VCaP (cell line): ENCODE data around the gene PPM1E.

ENCODE experiments used
- H3K27ac ChIP-seq: fragments of 450-650 bp; 2 replicates; pipeline ENCODE4 v1.5.1; 2017
- TF ChIP-seq, protein P1 (sequence below): fragments of 450-650 bp; conservative IDR thresholded peaks from 2 replicates; pipeline ENCODE4 v1.5.1; 2017; ENCODE audit warnings: mild to moderate bottlenecking, moderate library complexity

Gene PPM1E

GRCh38 chr17:58806046-58806445 is 50.4 kb downstream of the PPM1E start:
- no peak overlapping the region for H3K27ac ChIP-seq
- TF ChIP-seq, protein P1, sequence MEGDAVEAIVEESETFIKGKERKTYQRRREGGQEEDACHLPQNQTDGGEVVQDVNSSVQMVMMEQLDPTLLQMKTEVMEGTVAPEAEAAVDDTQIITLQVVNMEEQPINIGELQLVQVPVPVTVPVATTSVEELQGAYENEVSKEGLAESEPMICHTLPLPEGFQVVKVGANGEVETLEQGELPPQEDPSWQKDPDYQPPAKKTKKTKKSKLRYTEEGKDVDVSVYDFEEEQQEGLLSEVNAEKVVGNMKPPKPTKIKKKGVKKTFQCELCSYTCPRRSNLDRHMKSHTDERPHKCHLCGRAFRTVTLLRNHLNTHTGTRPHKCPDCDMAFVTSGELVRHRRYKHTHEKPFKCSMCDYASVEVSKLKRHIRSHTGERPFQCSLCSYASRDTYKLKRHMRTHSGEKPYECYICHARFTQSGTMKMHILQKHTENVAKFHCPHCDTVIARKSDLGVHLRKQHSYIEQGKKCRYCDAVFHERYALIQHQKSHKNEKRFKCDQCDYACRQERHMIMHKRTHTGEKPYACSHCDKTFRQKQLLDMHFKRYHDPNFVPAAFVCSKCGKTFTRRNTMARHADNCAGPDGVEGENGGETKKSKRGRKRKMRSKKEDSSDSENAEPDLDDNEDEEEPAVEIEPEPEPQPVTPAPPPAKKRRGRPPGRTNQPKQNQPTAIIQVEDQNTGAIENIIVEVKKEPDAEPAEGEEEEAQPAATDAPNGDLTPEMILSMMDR = no peak

DNA sequence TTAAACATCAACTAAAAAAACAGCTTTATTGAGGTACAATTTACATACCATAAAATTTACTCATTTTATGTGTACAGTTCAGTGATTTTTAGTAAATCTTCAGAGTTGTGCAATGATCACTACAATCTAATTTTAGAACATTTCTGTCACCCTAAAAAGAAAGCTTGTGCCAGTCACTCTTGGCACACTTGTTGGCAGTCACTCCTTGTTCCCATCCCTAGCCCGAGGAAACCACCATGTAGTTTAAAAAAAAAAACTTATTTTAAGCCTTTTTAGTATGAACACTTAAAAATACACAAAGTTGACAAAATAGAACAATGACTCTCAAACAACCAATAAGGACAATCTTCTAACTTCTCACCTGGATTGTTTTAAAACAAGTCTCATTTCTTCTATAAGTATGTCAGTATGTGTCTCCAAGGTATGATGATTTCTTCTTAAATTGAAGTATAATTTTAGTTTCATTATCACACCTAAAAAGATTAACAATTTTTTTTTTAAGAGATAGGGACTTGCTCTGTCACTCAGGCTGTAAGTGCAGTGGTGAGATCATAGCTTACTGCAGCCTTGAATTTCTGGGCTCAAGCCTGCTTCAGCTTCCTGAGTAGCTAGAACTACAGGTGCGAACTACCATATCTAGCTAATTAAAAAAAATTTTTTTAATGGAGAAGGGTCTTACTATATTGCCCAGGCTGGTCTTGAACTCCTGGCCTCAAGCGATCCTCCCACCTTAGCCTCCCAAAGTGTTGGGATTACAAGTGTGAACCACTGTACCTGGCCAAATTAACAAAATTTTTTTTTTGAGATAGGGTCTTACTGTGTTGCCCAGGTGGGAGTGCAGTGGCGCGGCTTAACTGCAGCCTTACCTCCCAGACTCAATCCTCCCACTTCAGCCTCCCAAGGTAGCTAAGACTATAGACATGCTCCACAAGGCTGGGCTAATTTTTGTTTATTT is 53.2 kb downstream of the PPM1E start:
- H3K27ac ChIP-seq = no peak overlapping the region
- TF ChIP-seq, protein P1 = no peak

DNA sequence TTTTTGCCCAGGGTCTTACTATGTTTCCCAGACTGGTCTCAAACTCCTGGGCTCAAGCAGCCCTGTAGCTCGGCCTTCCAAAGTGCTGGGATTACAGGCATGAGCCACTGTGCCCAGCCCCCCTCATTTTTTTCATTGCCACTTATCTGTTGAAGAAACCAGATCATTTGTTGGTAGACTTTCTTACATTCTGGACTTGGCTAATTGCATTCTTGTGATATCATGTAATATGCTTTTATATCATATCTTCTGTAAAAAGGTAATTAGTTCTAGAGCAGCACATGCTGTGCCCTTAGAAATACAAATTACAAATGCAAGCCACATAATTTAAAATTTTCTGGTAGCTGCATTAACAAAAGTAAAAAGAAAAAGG is 53.9 kb downstream of the PPM1E start:
- no peak overlapping the region for H3K27ac ChIP-seq
- TF ChIP-seq, protein P1 = no peak

DNA sequence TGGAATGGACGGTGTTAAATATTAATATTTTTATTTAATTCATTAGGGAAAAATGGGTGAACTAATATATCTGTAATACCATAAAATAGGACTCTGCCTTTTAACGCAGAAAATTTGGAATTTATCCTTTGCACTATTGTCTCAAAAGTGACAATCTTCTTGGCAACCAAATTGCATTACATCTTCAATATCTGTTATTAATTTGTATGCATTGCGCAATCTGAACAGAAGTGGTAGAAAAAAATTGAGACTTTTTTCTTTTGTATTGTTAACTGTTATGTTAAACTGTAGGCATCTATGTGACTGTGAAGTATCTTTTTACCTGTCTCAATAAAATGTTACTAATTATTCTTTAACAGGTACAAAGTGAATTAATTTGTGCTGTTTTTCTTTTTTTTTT is 55.6 kb downstream of the PPM1E start:
- TF ChIP-seq, protein P1 = no peak
- H3K27ac ChIP-seq = peak overlapping the region; percentile 82; the same call in 1 of the 2 replicates

DNA sequence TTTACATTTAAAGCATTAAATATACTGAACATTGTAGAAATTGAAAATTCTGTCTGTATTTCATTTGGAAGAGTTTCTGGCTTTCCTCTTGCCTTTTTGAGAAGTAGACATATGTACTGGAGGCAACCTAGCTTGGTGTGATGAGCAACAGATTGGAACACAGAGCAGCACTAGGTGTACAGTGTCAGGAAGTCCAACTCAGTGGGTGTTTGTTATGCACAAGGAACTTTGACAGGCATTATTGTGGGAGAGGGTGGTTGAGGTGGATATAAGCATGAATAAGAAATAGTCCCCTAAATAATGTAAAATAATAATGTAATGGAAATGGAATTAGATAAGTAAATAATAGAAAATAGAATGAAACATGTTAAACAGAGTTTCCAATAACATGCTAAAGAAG is 58.1 kb downstream of the PPM1E start:
- TF ChIP-seq, protein P1 = no peak

GRCh38 chr17:58818654-58819053 is 63.0 kb downstream of the PPM1E start:
- no peak overlapping the region for H3K27ac ChIP-seq
- TF ChIP-seq, protein P1 = no peak

More for the DNA sequence above, 58.1 kb downstream of the PPM1E start:
- peak overlapping the region; percentile 82 for H3K27ac ChIP-seq

- TF ChIP-seq, protein P1 = no peak
- H3K27ac ChIP-seq = no peak overlapping the region
Measured at GRCh38 chr17:58822148-58823050, 66.7 kb downstream of the PPM1E start.
